Muscle of arm (tissue), 12 donors: ENCODE results near the gene LCNL1. TPM values are rescaled to one million over a fixed set of nuclear protein-coding genes. Genes with fewer than 3 reads are reported as not detected.

Experiments
- DNase-seq: peaks from one replicate; pipeline ENCODE4 v3.0.0-alpha.2; 2013
- polyA plus RNA-seq, 12 donors: library from polyadenylated mRNA; unstranded; fragments of 120-200 nt; gene quantifications; one replicate each; pipeline ENCODE4 v1.2.1, GENCODE V29; 2013; ENCODE audit not compliant: insufficient read length in 12 of 12

The LCNL1 gene
- polyA plus RNA-seq, 12 donors = 0.19 to 0.74 (median 0.54) TPM; not detected in 2

DNA sequence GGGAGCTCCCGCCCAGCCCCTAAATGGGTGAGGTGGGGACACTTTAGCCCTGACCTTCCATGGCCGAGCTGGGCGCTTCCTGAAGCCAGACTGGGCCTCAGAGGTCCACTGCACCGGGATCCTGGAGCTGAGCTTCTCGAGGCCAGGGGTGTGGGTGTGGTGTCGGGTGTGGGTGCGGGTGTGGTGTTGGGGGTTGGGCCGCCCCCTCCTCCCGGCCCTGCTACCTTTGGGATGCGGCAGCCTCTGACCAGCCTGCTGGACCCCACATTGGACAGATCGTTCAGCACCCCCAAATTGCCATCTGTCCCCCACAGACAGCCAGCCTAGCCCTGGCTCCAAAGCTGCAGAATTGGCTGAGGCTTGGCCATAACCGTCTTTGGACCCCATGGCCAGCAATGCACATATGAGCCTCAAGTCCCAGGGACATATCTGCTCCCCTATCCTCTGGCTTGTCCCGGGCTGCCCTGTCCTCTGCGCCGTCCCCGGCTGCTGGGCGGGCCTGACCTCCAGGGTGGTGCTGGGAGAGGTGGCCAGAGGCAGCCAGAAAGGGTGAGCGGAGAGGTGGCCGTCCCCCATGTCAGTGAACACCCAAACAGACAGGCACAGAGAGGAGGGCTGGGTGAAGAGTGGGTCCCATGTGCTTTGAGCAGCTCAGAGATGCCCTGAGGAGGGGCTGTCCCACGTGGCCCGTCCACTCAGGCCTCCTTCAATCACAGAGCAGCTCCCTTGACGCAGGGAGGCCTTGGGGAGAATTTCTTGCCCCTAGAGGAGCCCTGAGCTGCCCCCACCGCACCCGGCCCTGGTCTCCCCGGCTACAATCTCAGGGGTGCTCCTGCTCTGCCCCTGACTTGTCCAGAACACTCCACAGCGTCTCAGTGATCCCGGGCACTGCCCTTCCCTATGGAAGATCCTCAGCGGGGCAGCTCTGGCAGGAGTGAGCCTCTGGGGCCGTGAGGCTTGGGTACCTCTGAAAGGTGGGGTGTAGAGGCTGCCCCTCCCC lies 8.9 kb upstream of the LCNL1 start:
- no peak for DNase-seq

DNA sequence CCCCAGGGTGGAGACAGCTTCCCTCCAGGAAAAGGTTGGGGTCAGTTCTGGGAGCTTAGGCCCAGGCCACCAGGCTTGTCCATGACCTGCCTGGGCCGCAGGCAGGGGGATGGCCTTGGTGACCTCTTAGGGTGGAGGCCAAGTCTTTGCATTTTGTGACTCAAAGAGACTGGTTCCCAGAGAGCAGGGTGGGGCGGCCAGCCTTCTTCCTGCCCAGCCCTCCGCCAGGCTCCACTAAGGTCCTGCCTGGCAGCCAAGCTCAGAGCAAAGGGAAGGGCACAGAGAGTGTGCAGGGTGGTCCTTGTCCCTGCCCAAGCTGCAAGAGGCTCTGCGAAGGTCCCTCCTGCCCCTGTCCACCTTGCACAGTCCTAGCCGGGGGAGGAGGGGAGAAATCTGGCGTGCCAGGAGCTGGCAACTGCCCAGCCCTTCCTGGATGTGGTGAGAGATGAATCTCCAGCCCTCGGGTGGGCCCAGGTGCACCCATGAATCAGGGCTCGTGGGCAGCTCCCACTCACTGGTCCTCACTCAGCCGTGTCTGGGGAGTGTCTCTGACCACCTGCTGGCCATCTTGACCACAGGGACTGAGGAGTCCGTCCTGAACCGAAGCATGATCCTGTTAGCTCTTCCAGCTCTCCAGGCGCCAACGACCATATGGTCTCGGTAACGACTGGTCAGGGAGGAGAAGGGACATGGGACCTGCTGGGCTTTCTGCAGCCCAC lies 7.8 kb upstream of the LCNL1 start:
- DNase-seq = no peak

DNA sequence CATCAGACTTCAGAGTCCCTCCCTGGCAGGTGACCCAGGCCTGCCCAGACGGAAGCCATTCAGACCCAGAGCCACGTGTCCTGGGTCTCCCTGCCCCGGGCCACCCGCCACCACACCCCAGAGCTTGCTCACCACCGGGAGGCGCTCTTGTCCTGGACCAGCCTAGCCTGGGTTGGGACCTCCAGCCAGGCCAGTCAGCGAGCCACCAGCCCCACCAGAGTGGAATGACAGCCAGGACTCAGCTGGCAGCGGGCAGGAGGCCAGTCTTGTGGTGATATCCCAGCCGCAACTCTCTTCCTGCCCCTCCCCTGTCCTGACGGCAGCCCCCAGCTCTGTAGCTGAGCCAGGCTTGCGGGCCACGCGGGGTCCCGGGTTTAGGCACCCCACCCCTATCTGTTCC lies 7.1 kb upstream of the LCNL1 start:
- no peak for DNase-seq

DNA sequence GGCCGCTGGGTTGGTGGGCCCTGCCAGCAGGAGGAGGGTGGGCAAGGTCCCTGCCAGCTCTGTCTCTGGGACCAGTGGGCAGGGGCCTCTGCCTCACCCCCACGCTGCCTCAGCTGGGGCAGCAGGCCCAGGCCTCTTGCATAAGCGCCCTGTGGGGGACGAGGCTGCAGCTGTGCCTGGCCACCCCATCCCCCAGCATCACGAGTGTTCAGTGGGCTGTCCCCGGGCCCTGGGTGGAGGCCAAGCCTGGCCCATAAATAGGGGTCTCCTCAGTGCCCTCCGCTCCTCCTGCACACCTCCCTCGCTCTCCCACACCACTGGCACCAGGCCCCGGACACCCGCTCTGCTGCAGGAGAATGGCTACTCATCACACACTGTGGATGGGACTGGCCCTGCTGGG lies 5.6 kb upstream of the LCNL1 start, which contains the start of gene PTGDS:
Gene PTGDS (plus strand): TSS at position 282 of the 400 bp plus-strand sequence. CDS start 75 bp downstream, at position 357.
- no peak for DNase-seq

GRCh38 chr9:136977649-136978072 lies 5.1 kb upstream of the LCNL1 start:
- no peak for DNase-seq

DNA sequence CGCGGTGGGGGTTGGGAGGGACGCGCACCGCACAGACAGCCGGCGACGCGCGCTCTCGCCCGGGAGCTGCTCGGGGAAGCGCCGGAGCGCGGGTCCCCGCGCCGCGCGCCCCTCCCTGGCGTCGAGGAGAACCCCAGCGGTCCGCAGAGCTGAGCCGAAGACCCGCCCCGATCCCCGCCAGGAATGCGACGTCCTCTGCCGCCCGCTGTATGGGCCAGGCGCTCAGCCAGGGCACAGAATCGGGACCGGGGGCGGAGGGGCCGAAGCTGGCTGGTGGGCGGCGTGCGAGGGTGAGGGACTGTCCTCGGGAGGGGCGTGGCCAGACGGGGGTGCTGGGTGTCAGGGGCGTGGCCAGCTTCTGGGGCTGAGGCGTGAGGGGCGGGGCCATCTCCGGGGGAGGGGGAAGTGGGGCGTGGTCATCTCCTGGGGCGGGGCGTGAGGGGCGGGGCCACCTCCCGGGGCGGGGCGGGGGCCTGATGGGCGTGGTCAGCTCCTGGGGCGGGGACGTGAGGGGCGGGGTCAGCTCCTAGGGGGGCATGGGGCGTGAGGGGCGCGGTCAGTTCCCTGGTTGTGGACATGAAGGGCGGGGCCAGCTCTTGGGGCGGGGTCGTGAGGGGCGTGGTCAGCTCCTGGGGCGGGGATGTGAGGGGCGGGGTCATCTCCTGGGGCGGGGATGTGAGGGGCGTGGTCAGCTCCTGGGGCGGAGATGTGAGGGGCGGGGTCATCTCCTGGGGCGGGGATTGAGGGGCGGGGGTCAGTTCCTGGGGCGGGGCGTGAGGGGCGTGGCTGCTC lies 4.5 kb upstream of the LCNL1 start:
- DNase-seq = peak; percentile 31

DNA sequence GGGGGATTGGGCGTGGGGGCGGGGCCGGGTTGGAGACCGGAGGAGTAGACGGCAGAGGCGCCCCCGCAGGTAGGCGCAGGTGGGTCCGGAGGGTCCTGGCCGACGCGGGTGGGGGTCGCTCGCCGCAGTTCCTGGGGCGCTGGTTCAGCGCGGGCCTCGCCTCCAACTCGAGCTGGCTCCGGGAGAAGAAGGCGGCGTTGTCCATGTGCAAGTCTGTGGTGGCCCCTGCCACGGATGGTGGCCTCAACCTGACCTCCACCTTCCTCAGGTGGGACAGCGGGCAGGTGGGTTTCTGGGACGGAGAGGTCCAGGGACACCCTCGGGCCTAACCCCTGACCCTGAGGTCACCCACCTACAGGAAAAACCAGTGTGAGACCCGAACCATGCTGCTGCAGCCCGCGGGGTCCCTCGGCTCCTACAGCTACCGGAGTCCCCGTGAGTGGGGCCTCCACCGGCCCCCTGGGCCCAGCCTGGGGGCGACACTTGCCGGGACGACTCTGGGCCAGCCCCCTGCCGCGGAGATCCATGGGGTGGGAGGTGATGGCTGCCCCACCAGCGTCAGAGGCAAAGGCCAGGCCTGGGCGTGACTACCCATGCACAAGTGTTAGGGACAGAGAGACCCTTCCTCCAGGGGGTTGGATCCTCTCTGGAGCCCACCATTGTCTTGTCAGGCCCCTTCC lies 3.8 kb upstream of the LCNL1 start:
- DNase-seq = no peak

DNA sequence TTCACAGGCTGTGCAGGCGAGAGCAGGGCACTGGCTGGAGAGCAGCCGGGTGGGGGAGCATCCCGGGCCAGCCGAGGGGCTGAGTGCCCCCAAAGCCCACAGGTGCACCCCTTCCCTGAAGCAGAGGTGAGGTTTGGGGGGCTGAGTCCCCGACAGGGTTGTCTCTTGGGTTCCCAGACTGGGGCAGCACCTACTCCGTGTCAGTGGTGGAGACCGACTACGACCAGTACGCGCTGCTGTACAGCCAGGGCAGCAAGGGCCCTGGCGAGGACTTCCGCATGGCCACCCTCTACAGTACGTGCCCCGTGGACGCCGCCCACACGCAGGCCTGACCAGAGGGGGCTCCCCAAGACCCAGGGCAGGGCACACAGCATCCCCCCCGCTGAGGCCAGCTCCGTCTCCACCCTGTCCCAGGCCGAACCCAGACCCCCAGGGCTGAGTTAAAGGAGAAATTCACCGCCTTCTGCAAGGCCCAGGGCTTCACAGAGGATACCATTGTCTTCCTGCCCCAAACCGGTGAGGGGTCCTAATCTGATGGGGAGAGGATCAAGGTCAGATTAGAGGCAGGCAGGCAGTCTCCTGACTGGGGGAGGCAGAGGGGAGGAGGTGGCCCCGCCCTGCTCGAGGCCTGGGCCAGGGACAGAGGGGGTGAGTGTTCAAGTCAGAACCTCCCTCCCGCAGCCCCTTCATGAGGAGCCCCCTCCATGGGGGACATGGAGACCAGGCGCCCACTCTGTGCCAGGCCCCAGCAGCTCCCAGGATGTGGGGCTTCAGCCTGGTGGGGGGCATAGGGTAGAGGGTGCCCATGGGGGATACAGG lies 2.8 kb upstream of the LCNL1 start:
- DNase-seq = no peak

- DNase-seq = no peak
These were observed 1.9 kb upstream of the LCNL1 start for GRCh38 chr9:136980669-136981478.

DNA sequence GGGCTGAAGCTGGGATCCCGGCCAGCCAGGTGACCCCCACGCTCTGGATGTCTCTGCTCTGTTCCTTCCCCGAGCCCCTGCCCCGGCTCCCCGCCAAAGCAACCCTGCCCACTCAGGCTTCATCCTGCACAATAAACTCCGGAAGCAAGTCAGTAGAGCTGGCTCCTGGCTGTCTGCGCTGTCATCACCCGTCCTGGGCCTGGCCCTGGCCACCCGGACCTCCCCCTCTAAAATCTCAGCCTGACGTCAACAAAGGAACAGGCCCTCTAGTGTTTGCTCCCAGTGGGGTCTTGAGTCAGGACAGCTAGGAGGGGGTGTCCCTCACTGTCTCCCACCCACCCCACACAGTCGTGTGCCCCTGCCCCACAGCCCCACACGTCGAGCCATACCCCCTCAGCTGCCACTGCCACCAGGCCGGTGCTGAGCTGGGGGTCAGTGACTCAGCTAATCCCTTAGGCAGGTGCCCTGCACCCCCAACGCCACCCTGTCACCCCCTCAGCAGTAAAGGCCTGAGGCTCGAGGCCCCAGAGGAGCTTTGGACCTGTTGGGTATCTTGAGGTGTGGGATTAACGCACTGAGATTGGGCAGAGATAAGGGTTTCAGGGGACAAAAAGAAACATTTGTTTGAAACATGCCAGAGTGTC lies 1.1 kb upstream of the LCNL1 start:
- no peak for DNase-seq

DNA sequence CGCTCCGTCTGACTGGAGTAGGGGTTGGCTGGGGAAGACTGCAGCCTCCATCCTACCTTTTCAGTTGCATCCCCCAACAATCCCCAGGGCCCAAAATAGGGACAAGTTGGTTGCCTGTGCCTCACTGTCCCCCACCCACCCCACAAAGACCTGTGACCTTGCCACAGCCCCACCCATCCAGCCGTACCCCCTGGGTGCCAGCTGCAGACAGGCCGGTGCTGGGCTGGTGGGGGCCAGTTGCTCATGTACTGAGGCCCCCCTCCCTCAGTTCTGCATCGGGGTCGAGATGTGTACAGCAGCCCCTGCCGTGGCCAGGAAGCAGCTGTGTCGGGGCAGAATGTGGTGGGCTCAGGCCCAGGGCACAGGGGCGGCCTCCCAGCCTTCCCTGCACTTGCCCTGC lies 374 bp downstream of the LCNL1 start:
- DNase-seq = no peak

- DNase-seq = no peak
These were observed 992 bp downstream of the LCNL1 start for GRCh38 chr9:136983656-136984314.

- no peak for DNase-seq
These were observed 1.8 kb downstream of the LCNL1 start for GRCh38 chr9:136984464-136985026.

DNA sequence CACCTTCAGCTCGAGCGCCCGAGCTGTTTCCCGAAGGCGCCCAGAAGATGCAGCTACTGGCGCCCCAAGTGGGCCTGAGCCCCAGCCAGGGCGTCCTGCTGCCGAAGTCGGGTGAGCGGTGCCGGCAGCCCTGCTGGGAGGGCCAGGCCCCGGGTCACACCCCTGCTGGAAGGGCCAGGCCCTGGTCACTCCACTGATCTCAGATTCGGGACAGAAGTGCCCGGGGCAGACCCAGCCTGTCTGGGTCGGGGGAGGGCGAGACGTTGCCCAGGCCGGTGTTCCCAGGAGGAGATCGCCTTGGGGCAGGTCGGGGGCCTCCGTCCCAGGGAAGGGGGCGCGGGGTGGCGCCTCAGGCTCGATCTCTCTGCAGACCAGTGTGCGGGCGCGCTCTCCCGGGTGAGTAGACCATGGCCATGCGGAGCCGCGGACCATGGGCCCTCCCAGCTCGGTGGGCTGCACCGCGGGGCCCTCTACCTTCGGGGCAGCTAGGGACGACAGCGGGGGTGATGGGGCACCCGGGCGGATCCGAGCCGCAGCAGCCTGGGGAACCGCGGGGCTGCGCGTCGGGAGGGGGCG lies 2.3 kb downstream of the LCNL1 start:
- DNase-seq = no peak

- no peak for DNase-seq
These were observed 3.1 kb downstream of the LCNL1 start for GRCh38 chr9:136985853-136986252.

- DNase-seq = no peak
These were observed 6.1 kb downstream of the LCNL1 start for GRCh38 chr9:136988872-136989271.

GRCh38 chr9:136990242-136990911 lies 7.6 kb downstream of the LCNL1 start:
- DNase-seq = no peak
